DMS53 treated with DMSO at 0.1 percent for 48 hours (cell line): ENCODE measurements around the gene YPEL5.
A peak's percentile ranks its signal among the peaks of the same experiment; 100 is the strongest.
"Not testable (repeated sequence)": the region's sequence is repeated elsewhere in the genome, so short reads cannot be mapped to it uniquely, and the experiment has no call there.

ENCODE experiments used
- DNase-seq: peaks from one replicate; lab custom pipeline; 2025; ENCODE audit not compliant: unreplicated experiment; lab: John Stamatoyannopoulos, UW

YPEL5 gene

DNA sequence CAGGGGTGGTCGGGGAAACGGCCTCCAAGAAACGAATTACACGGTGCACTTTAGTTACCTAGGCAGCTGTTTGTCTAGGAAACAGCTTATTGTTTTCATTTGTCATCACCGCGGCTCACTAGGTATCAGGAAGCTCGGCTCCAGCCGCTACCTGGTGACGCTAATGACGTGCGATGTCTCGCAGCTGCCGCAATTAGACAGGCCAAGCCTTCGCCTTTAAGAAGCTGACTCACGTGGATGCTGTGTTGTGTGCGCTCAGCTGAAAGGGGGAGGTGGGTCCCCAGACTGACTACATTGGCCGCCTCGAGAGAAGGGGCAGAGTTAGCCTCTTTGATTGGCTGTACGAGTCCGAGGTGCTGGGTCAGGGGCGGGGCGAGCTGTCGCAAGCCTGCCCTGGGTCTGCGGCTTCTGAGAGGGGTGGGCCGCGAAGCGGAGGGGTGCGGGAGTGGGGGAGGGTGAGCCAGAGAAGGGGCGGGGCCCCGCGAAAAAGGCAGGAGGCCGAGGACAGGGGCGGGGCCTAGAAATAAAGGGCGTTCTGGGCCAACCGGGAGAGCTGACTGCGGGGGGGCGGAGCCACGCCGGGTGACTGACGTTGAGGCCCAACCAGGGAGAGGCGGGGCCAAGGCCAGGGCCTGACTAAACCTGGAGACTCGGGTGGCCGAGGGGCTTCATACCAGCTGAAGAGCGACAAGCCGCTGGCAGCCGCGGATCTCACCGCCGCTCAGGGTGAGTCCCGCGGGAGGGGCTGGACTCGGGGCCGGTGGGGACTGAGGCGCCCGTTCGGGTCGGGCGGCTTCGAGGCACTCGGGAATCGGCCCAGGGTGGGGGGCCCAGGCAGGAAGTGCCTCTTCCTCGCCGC, at the start of gene YPEL5:
Gene YPEL5, plus strand, starts transcription at position 671 of the 859 bp plus-strand sequence. CDS start 9,645 bp downstream, outside the sequence.
- peak; percentile 97 for DNase-seq

DNA sequence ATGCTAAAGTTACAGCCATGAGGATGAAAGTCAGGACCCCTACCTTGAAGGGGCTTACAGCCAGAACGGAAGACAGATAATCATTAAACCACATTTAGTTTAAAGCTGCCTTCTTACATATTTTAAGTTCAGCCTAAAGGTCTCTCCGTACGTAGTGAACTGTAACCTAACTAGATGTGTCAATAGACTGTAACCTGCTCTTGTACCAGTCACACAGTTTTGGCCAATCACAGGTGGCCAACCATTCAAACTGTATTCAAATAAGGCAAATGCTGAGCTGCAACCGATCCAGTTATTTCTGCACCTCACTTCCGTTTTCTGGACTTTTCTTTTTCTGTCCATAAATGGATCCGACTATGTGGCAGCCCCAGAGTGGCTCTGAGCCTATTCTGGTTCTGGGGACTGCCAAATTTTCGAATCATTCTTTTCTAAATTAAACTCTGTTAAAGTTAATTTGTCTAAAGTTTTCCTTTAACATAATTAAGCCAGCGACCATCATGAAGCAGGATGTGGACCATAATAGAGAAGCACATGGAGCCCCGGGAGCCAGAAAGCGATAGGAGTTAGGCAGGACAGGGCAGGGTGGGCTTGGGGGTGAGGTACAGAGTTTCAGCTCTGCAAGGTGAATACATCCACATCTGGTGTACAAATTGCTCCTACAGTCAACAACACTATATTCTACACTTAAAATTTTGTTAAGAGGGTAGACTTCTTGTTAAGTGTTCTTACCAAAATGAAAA, 48.4 kb upstream of the YPEL5 start:
- DNase-seq: no peak

GRCh38 chr2:30099366-30099765, 47.4 kb upstream of the YPEL5 start:
- DNase-seq: not testable (repeated sequence)

DNA sequence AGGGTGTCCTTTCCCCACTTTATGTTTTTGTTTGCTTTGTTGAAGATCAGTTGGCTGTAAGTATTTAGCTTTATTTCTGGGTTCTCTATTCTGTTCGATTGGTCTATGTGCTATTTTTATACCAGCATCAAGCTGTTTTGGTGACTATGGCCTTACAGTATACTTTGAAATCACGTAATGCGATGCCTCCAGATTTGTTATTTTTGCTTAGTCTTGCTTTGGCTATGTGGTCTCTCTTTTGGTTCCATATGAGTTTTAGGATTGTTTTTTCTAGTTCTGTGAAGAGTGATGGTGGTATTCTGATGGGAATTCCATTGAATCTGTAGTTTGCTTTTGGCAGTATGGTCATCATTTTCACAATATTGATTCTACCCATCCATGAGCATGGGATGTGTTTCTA, 46.1 kb upstream of the YPEL5 start:
- not testable (repeated sequence) for DNase-seq

- no peak for DNase-seq
These were observed 42.5 kb upstream of the YPEL5 start for GRCh38 chr2:30104307-30104706.

GRCh38 chr2:30105556-30105955, 41.3 kb upstream of the YPEL5 start:
- no peak for DNase-seq

DNA sequence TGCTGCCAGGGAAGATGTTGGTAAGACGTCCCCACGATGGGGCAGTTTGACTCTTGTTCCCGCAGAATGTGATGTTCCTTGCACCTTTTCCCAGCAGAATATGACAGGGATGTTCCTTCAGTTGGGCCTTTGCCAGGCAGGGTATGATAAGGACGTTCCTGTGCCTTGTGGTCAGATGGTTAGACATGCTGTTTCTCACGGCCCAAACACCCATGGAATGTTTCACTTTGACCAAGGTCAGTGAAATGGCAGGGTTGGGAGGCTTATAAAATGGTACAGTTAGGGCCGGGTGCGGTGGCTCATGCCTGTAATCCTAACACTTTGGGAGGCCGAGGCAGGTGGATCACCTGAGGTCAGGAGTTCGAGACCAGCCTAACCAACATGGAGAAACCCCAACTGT, 40.3 kb upstream of the YPEL5 start:
- no peak for DNase-seq

DNA sequence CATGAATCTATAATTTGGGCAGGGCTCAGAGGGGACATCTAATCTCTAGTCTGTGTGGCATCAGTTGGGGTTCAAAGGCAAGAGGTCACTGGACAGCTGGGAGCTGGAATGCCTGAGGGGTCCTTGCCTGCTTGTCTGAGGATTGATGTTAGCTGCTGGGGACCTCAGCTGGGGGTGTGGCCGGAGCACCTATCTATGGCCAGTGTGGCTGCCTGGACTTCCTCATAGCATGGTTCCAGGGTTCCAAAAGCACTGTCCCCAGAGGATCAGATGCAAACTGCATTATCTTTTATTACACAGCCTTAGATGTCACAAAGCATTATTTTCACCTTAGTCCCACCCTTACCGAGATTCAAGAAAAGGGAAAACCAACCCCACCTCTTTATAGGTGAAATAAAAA, 38.6 kb upstream of the YPEL5 start:
- no peak for DNase-seq

DNA sequence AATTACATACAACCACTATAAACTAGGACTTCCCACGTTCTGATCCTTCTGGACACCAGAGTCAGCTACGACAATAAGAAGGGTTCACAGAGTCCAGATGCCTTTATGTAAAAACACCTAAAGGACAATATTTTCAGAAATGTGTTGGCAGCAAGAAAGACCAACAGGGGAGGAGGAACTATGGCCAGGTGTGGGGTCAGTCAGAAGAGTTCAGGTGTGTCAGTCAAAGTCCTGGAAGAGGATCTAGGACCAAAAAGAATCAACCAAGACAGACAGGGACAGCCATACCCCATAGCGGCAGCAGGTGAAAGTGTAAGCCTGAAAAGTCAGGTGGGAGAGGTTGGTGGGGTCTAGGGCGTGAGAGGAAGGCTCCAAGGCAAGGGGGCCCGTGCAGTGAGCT, 38.0 kb upstream of the YPEL5 start:
- no peak for DNase-seq

GRCh38 chr2:30109856-30110255, 37.0 kb upstream of the YPEL5 start:
- no peak for DNase-seq

GRCh38 chr2:30110773-30111172, 36.0 kb upstream of the YPEL5 start:
- no peak for DNase-seq

- not testable (repeated sequence) for DNase-seq
These were observed 35.6 kb upstream of the YPEL5 start for GRCh38 chr2:30111186-30111585.

DNA sequence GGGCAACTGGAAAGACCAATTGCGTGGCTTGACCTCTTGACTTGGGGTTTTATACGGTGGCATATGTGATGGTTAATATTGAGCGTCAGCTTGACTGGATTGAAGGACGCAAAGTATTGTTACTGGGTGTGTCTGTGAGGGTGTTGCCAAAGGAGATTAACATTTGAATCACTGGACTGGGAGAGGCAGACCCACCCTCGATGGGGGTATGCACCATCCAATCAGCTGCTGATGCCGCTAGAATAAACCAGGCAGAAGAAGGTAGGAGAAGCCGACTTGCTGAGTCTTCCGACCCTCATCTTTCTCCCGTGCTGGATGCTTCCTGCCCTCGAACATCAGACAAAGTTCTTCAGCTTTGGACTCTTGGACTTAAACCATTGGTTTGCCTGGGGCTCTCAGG, 34.2 kb upstream of the YPEL5 start:
- no peak for DNase-seq

DNA sequence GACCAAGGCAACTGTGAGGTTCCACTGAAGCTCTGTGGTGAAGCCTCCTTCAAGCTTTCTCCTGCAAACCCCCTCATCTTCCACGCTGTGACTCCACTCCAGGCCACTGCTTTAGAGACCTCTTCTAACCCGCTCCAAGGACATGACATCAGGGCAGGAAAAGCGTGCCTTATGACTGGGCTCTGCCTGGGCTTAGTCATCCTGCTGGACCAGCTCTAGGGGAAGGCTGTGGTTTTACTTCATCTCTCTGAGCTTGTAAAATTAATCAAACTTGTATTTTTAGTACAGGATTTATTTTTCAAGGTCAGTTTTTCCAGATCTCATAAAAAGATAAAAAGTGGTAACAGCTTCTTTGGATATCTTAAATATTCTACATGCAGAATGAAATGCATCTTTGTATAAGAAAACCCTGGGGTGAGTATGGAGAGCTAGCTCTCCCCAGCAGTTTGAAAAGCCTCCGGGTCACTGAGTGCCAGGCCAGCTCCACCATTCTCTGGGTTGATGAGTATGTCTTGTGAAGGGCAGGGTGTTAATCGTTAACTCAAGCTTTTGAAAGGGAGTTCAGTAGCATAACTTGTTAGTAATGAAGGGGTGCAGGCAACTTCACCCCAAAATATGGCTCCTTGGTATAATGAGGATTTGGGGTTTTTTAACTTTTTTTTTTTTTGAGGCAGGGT, 33.1 kb upstream of the YPEL5 start:
- no peak for DNase-seq

GRCh38 chr2:30115141-30115980, 31.4 kb upstream of the YPEL5 start:
- peak; percentile 41 for DNase-seq

GRCh38 chr2:30115981-30116285, 30.9 kb upstream of the YPEL5 start:
- no peak for DNase-seq

- no peak for DNase-seq
These were observed 24.4 kb upstream of the YPEL5 start for GRCh38 chr2:30122362-30122761.

GRCh38 chr2:30127016-30127893, 19.6 kb upstream of the YPEL5 start:
- DNase-seq: peak; percentile 29

DNA sequence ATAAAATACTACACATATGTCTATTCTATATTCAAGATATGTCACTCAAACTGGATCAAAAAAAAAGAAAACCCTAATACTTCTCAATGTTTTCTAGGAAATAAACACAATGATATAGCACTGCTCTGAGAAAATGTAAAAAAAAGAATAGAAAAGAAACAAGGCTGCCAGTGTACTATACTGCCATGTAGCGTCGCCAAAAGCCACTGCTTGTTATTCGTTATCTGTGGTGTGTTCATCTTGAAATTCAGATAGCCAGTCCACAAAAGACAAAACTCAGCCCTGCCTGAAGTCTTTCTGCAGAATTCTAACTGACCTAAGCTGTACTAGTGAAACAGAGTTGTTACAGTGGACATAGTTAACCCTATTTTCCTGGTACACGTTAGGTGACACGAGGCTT, 12.2 kb upstream of the YPEL5 start:
- no peak for DNase-seq

DNA sequence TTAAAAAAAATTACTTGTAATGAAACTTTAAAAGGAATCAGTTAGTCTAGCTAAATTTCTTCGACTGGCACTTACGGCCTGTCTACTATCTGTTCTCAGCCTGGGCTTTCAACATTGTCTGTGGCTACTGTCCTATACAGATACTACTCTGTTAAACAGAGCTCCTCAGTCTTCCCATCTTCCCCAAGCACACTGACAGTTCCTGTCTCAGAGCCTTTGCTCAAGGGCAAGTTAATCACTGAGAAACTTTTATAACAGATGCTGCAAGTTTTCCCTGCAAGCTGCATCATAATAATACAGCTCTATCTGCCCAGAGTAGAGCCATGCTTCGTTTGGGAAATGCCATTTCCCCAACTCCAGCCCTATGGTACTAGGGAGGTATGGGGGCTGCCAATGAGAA, 11.3 kb upstream of the YPEL5 start:
- DNase-seq: no peak
